ENCODE results near the gene SPCS1. TPM values are rescaled to one million over a fixed set of nuclear protein-coding genes. Genes with fewer than 3 reads are reported as not detected.

The SPCS1 gene
- total RNA-seq, 1 donor: 67.0 TPM

DNA sequence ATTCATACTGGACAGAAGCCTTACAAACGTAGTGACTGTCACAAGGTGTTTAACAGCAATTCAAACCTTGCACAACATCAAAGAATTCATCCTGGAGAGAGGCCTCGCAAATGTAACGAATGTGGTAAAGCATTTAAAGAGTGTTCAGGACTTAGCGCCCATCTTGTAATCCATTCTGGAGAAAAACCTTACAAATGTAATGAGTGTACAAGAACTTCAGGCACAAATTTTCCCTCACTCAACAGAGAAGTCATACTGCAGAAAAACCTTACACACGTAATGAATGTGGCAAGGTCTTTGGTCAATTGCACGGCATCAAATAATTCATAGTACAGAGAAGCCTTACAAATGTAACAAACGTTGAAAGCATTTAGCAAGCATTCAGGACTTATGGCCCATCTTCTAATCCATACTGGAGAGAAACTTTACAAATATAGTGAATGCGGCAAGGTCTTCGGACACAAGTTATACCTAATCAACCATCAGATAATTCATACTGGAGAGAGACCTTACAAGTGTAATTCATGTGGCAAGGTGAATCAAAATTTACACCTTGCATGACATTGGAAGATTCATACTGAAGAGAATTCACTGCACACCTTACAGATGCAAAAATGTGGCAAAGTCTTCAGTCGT is 27.5 kb downstream of the SPCS1 start:
- Histone ChIP-seq H3K4me2 (ENCODE audit: insufficient read depth, low read length) (no peak overlapping the region), H3K79me2 (ENCODE audit: insufficient read depth, low read length) (no peaks in the 10 kb centered on the region), H3K36me3 (ENCODE audit: insufficient read depth, low read length) (peaks cover 39% of the 10 kb centered on the region), H3K4me3 (ENCODE audit: insufficient read depth, low read length) (no peak overlapping the region), H3K4me1 (ENCODE audit: insufficient read depth, low read length) (no peaks in the 10 kb centered on the region), H2AFZ (ENCODE audit: low read length) (no peak overlapping the region), H3K27me3 (ENCODE audit: insufficient read depth, low read length) (no peaks in the 10 kb centered on the region), H3K27ac (ENCODE audit: low read depth, low read length) (no peak overlapping the region), H3K9me3 (ENCODE audit: low read depth, low read length) (peaks cover 5% of the 10 kb centered on the region), H4K20me1 (ENCODE audit: insufficient read depth, low read length) (no peaks in the 10 kb centered on the region)
- TF ChIP-seq, protein P1, sequence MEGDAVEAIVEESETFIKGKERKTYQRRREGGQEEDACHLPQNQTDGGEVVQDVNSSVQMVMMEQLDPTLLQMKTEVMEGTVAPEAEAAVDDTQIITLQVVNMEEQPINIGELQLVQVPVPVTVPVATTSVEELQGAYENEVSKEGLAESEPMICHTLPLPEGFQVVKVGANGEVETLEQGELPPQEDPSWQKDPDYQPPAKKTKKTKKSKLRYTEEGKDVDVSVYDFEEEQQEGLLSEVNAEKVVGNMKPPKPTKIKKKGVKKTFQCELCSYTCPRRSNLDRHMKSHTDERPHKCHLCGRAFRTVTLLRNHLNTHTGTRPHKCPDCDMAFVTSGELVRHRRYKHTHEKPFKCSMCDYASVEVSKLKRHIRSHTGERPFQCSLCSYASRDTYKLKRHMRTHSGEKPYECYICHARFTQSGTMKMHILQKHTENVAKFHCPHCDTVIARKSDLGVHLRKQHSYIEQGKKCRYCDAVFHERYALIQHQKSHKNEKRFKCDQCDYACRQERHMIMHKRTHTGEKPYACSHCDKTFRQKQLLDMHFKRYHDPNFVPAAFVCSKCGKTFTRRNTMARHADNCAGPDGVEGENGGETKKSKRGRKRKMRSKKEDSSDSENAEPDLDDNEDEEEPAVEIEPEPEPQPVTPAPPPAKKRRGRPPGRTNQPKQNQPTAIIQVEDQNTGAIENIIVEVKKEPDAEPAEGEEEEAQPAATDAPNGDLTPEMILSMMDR (IDR thresholded peaks at IDR 0.05; ENCODE audit: extremely low read depth, low read depth, low read length): no peak
- no peak for DNase-seq (ENCODE audit: insufficient read length, low spot score, missing footprints)

GRCh38 chr3:52739730-52740129 is 33.8 kb downstream of the SPCS1 start:
- Histone ChIP-seq H3K36me3 (ENCODE audit: insufficient read depth, low read length) (peaks cover 40% of the 10 kb centered on the region), H4K20me1 (ENCODE audit: insufficient read depth, low read length) (no peaks in the 10 kb centered on the region), H3K79me2 (ENCODE audit: insufficient read depth, low read length) (no peaks in the 10 kb centered on the region), H3K4me3 (ENCODE audit: insufficient read depth, low read length) (no peak overlapping the region), H3K9me3 (ENCODE audit: low read depth, low read length) (no peaks in the 10 kb centered on the region), H3K27ac (ENCODE audit: low read depth, low read length) (no peak overlapping the region), H2AFZ (ENCODE audit: low read length) (no peak overlapping the region), H3K27me3 (ENCODE audit: insufficient read depth, low read length) (no peaks in the 10 kb centered on the region), H3K4me1 (ENCODE audit: insufficient read depth, low read length) (no peaks in the 10 kb centered on the region), H3K4me2 (ENCODE audit: insufficient read depth, low read length) (no peak overlapping the region)
- TF ChIP-seq, protein P1 (IDR thresholded peaks at IDR 0.05; ENCODE audit: extremely low read depth, low read depth, low read length): no peak
- DNase-seq (ENCODE audit: insufficient read length, low spot score, missing footprints): no peak

DNA sequence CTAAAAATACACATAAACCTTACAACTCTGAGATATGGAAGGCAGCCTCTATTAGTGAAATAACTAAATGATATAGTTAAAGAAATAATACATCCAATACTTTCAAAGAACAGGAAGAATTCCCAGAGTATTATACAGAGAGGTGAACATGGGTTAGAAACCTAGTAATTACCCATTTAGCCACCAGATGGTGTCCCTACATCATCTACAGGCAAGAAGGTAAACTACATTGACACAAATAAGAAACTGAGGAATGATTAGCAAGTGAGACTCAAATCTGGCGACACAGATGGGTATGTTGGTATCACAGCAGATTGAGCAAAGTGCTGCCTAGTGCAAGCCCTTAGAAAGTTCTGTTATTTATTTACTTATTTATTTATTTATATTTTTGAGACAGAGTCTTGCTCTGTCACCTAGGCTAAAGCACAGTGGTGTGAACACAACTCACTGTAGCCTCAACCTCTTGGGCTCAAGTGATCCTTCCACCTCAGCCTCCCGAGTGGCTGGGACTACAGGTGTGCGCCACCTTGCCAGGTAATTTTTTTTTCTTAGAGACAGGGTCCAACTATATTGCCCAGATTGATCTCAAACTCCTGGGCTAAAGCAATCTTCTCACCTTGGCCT is 36.6 kb downstream of the SPCS1 start:
- Histone ChIP-seq H3K36me3 (ENCODE audit: insufficient read depth, low read length) (peaks cover 41% of the 10 kb centered on the region), H3K79me2 (ENCODE audit: insufficient read depth, low read length) (no peaks in the 10 kb centered on the region), H3K9me3 (ENCODE audit: low read depth, low read length) (no peaks in the 10 kb centered on the region), H2AFZ (ENCODE audit: low read length) (no peak overlapping the region), H3K27me3 (ENCODE audit: insufficient read depth, low read length) (no peaks in the 10 kb centered on the region), H4K20me1 (ENCODE audit: insufficient read depth, low read length) (no peaks in the 10 kb centered on the region), H3K27ac (ENCODE audit: low read depth, low read length) (no peak overlapping the region), H3K4me1 (ENCODE audit: insufficient read depth, low read length) (no peaks in the 10 kb centered on the region), H3K4me3 (ENCODE audit: insufficient read depth, low read length) (no peak overlapping the region), H3K4me2 (ENCODE audit: insufficient read depth, low read length) (no peak overlapping the region)
- TF ChIP-seq, protein P1 (IDR thresholded peaks at IDR 0.05; ENCODE audit: extremely low read depth, low read depth, low read length): peak; percentile 59
- DNase-seq (ENCODE audit: insufficient read length, low spot score, missing footprints): no peak

DNA sequence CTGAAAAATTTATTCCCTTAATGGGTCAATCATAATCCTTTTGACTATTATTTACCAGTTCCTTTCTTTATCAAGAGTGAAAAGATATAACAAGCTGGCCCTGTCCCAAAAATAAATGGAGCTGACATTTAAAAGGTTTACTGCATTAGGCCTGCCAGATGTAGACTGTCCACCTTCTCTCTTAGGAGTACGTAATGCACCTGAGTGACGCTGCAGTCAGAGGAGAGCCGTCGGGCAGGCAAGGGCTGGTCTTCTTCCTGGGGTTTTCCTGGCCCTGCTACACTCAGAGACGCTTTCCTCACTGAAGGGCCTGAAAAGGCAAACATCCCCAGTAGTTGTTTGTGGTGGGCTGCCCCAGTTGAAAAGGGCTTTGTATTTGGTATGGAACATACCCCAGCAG is 37.2 kb downstream of the SPCS1 start:
- H3K4me1 ChIP-seq (ENCODE audit: insufficient read depth, low read length): no peaks in the 10 kb centered on the region
- TF ChIP-seq, protein P1 (IDR thresholded peaks at IDR 0.05; ENCODE audit: extremely low read depth, low read depth, low read length): no peak
- H2AFZ ChIP-seq (ENCODE audit: low read length): no peak overlapping the region

More for the DNA sequence above, 37.2 kb downstream of the SPCS1 start:
- Histone ChIP-seq H3K4me2 (ENCODE audit: insufficient read depth, low read length) (no peak overlapping the region), H3K4me3 (ENCODE audit: insufficient read depth, low read length) (no peak overlapping the region), H4K20me1 (ENCODE audit: insufficient read depth, low read length) (no peaks in the 10 kb centered on the region), H3K79me2 (ENCODE audit: insufficient read depth, low read length) (no peaks in the 10 kb centered on the region), H3K27me3 (ENCODE audit: insufficient read depth, low read length) (no peaks in the 10 kb centered on the region), H3K36me3 (ENCODE audit: insufficient read depth, low read length) (peaks cover 41% of the 10 kb centered on the region), H3K27ac (ENCODE audit: low read depth, low read length) (no peak overlapping the region), H3K9me3 (ENCODE audit: low read depth, low read length) (no peaks in the 10 kb centered on the region)
- DNase-seq (ENCODE audit: insufficient read length, low spot score, missing footprints): no peak

Data from osteoblast (primary cell).